SW480 (cell line): ENCODE results near the gene PDX1.

ENCODE experiments used
- DNase-seq: peaks from one replicate; pipeline ENCODE4 v3.0.0-alpha.2; 2016; ENCODE audit warnings: low spot score

The PDX1 gene

GRCh38 chr13:27970382-27971235 lies 50.8 kb downstream of the PDX1 start:
- DNase-seq: no peak

GRCh38 chr13:27971236-27971645 lies 51.4 kb downstream of the PDX1 start:
- no peak for DNase-seq

DNA sequence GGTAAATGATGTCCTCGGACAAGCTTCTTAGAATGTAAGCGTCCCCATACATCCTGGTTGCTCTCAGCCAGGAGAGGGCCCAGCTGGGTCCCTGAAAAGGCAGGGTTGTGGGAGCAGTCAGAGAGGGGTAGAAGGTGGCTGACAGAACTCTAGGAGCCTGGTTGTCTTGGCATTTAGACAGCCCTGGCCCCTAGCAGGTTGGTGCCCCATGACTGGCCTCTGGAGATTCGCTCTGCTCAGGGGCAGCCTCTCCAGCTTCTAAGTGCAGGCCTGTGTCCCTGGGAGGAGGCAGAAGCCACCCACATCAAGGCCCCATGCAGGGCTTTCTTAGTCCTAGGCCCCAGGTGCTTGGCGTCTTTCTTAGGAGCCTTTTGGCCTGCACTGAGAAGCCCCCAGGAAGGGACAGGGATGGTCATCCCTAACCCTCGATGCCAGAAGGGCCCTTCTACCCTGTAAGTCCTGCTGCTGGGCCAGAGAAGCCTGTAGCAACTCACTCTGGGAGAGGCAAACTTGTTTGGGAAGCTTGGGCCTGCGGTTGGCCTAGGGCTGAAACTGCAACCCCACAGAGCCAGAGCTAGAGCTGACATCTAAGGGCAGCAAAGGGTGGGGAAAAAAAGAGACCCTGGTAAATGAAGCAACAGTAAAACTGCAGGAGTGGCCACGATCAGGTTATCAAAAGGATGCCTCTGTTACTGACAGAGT lies 52.1 kb downstream of the PDX1 start:
- DNase-seq: no peak

DNA sequence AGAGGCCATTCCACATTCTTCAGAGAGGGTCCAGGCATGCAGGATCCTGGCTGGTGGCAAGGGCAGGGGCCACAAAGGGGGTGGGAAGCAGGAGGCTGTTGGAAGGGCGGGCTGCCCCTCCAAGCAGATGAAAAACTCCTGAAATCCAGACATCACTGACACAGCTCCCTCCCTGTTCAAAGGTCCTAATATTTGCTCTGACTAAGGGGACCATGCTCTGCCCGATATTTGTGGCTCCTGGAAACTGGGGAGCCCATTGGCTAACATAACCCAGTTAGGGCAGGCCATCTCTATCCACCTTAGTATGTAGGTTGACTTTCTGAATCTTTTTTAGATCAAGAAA lies 52.6 kb downstream of the PDX1 start:
- no peak for DNase-seq

- no peak for DNase-seq
Measured at GRCh38 chr13:27973291-27973690, 53.5 kb downstream of the PDX1 start.

- no peak for DNase-seq
Measured at GRCh38 chr13:27973961-27974662, 54.3 kb downstream of the PDX1 start.
